Fibroblast of peridontal ligament (primary cell): Measurements from ENCODE around the gene ANO9.
"Not testable (repeated sequence)": the region's sequence is repeated elsewhere in the genome, so short reads cannot be mapped to it uniquely, and the experiment has no call there.

ENCODE experiments used
- DNase-seq: peaks from one replicate; pipeline ENCODE4 v3.0.0-alpha.2; 2010; ENCODE audit errors: extremely low read depth

The ANO9 gene

DNA sequence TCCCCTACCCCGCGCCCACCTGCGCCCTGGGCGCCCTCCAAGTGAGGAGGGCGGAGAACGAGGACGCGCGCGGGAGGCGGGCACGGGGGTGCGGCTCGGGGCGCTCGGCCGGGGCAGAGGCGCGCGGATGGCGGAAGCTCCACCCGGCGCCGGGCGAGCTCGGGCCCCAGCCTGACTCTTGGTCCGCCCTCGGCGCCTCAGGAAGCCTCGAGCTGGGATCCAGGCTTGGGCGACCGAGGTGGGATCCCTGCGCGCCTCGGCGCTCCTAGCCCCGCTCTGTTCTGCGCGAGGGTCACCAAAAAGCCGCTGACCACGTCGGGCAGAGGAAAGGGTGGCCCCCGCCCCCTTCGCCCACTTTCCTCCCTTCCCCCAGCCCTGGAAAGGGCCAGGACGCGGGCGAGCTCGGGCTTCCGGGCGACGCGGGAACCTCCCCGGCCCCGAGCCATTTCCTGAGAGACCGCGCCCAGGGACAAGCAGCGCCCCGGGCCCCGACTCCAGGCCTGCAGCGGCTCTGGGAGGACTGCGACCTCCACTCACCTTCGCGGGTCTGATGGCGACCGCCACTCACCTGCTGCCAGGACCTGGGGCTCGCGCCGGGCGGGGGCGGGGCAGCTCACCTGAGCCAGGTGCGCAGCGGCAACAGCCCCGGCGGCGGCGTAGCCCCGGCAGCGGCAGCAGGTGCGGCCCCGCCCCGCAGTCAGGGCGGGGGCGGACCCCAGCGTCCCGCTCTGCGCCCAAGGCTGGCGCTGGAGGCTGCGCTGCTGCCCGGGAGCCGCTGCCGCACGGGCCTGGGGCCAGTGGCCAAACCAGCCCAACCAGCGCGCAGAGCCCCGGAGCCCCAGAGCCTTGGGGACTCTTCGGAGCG, 24.8 kb downstream of the ANO9 start:
- no peak for DNase-seq

DNA sequence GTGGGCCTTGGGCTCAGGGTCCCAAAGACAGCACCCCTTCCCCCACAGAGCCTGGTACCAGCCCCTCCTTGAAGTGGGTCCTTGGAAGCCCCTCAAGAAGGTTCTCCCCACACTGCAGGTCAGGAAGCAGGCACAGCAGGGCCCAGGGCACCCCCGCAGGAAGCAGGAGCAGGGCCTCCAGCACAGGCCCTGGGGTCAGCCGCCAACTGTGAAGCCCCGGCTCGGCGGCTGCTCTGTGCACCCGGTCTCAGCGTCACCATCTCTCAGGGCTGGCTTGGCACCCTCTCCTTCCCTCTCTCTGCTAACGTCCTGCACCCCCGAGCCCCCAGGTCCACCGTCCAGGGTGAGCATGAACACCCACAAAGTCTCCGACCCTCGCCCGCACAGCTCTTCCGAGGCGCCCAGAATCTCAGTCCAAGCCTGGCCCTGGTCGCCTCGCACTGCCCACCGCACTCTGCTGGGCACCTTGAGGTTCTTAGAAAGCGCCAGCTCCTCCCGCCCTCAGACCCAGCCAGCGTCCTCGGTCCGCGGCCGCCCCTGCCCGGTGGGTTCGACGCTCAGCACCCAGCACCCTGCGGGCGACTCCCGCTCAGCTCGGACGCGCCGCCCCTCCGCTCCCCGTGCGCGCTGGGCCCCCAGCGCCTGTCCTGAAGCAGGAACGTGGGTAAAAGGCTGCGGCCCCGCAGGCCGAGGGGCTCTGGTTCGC, 25.6 kb downstream of the ANO9 start:
- DNase-seq, result no peak

GRCh38 chr11:415640-416041, 26.2 kb downstream of the ANO9 start:
- no peak for DNase-seq

- no peak for DNase-seq
Observed at GRCh38 chr11:414318-414857, 27.4 kb downstream of the ANO9 start.

DNA sequence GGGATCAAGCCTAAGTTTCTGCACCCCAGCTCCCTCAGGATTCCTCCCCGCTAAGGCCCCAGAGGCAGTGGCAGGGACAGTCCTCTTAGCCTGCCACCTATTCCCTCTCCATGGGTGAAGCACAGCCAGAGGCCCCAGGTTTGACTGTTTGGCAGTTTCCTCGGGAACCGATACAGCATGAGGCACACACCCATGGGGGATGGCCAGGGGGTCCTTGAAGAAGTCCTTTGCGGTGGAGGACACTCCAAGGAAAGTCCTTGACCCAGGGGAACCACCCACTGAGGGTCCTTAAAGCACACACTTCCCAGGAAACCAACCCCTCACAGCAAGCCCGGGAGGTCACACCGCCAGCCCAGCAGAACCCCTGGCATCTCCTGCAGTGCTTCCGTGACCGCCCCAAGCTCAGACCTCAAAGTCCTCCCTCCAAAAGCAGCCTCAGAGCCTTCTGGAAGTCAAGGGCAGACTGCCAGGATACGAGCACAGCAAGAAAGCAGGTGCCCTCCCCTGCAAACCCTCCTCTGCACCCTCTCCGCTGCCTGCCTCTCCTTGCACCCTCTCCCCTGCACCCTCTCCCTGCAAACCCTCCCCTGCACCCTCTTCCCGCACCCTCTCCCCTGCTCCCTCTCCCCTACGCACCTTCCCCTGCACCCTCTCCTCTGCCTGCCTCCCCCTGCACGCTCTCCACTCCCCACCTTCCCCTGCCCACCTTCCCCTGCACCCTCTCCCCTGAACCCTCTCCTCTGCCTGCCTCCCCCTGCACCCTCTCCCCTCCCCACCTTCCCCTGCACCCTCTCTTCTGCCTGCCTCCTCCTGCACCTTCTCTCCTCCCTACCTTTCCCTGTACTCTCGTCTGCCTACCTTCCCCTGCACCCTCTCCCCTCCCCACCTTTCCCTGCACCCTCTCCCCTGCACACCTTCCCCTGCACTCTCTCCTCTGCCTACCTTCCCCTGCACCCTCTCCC, 28.4 kb downstream of the ANO9 start:
- no peak for DNase-seq

GRCh38 chr11:412641-413119, 29.1 kb downstream of the ANO9 start:
- no peak for DNase-seq

- DNase-seq, result not testable (repeated sequence)
Observed at GRCh38 chr11:411520-411919, 30.3 kb downstream of the ANO9 start.

- DNase-seq, result not testable (repeated sequence)
Observed at GRCh38 chr11:410711-411110, 31.1 kb downstream of the ANO9 start.

DNA sequence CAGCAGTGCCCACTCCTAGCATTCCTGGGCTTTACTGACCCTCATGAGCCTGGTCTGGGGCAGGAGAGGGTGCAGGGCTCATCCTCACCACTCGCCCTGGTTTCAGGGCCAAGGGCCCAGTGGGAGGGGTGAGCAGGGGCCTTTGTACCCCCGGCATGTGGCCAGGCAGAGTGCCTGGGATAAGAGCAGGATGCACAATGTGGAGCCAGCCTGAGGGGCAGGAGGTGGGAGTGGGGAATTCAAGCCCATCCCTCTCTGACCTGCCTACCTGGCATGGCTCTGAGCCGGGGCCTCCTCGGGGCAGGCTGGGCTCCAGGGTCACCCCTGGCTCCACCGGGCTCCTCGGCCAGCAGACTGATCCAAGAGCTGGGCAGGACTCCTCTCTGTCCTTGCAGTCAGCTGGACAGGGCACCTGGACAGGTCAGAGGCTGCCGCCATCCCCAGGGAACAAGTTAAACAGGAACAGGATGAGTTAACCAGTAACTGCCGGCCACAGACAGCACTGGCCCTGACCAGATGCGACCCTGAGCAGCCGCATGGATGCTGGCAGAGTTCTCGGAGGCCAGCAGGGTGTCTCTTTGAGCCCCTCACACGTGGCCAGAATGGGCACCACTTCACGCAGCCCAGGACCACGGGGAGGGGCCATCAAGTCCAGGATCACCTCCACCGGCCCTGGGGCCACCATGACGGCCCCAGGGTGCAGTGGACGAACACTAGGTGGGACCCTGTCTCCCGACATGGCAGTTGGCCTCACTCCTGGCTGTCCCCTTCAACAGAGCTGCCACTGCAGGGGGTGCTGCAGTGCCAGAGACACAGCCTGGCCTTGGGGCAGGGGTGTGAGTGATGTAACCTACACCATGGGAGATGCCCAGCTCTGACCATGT, 32.0 kb downstream of the ANO9 start:
- DNase-seq, result no peak

- no peak for DNase-seq
Observed at GRCh38 chr11:409008-409599, 32.7 kb downstream of the ANO9 start.

GRCh38 chr11:408154-409007, 33.4 kb downstream of the ANO9 start:
- DNase-seq, result no peak

GRCh38 chr11:407651-408123, 34.1 kb downstream of the ANO9 start:
- no peak for DNase-seq

GRCh38 chr11:406796-407650, 34.8 kb downstream of the ANO9 start:
- DNase-seq, result peak; percentile 38

DNA sequence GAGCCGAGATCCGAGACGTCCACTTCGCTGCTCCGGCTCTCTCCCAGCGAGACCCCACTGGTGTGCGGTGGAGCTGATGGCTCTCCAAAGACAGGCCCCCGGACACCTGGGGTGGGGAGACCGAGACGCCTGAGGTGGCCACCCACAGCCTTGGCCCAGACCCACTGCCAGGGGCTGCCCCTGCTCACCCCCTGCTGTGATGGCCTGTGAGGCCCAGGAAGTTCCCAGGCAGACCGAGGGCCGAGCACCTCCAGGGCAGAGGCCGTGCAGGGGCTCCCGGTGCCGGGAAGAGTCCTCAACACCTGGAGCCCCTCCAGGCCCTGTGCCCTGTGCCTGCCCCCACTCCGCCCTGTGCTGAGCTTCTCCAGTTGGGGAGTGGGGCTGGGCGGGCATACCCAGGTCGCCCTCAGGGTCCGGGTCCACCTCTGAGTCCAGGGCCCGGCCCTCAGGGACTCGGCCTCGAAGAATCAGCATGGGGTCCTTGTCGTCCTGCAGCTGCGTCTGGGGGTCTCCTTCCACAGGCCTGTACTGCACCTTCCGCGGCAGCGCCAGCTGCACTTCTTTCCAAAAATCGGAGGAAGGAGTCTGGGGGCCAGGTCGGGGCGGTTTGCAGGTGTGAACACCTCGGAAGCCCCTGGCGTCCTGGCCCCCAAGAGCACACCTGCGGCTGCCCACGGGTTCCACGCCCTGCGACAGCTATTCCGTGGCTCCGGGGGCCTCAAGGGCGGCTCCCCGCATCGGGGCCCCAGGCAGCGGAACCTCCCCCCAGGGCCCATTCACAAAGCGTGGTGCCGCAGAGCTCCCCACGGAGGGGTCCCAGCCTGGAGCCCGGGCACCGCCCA, 35.6 kb downstream of the ANO9 start:
- DNase-seq, result no peak

DNA sequence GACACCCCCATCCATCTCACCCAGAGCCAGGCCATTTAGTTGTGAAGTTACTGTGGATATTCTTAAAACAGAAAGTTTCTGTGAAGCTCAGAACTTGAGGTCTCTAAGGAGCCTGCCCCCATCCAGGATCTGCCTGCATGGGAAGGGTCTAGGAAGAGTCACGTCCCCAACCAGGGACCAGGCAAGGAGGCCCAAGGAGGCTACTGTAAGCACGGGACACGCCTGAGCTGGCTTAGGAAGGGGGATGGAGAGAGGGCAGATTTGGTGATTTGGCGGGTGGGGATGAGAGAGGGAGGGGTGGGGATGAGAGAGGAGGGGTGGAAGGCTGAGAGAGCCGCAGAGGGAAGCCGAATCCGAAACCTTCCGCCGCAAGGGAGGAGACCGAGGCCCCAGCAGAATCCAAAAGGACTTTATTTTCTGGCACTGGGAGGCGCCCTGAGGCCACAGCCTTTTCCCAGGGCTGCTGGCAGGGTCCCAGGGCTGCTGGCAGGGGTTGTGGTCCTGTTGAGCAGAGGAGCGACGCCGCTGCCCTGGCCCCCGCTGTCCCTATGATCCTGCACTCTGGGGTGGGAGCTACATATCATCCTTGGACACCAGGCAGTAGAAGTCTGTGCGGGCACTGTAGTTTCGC, 36.4 kb downstream of the ANO9 start:
- no peak for DNase-seq

DNA sequence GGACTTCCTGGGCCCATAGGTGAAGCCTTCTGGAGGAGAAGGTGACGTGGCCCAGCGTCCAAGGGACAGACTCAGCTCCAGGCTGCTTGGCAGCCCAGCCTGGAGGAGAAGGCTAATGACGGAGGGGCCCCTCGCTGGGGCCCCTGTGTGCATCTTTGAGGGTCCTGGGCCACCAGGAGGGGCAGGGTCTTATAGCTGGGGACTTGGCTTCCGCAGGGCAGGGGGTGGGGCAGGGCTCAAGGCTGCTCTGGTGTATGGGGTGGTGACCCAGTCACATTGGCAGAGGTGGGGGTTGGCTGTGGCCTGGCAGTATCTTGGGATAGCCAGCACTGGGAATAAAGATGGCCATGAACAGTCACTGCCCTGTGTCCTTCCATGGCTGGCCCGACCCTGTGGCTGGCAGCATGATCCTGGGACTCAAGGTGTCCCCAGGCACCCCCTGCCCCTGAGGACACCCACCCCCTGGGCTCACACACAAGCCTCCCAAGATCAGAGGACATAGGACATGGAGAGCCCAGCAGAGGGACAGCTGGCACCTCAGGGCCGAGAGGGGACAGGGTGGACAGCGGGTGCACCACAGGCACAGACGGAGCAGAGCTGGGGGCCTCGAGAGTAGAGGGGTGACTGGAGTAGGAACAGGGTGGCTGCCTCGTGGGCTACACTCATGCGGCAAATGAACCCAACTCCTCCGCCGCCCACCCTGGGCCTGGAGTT, 37.1 kb downstream of the ANO9 start:
- no peak for DNase-seq
